Measurements from ENCODE around the gene CACNG3.

GRCh38 chr16:24364596-24364995 lies 108.5 kb downstream of the CACNG3 start:
- no peak for TF ChIP-seq CTCF (IDR thresholded peaks at IDR 0.05)
- TF ChIP-seq POLR2A (IDR thresholded peaks at IDR 0.05) = no peak

Measured in right lobe of liver (tissue), 4 donors.